Epithelial cell of proximal tubule (primary cell): ENCODE measurements around the gene DMPK. TPM values are rescaled to one million over a fixed set of nuclear protein-coding genes. Genes with fewer than 3 reads are reported as not detected.

ENCODE experiments used
- DNase-seq: peaks from one replicate; pipeline ENCODE4 v3.0.0-alpha.2; 2011; ENCODE audit warnings: low read depth
- H3K4me3 ChIP-seq: 2 replicates; pipeline ENCODE4 v1.5.1; 2011; ENCODE audit warnings: low read depth, mild to moderate bottlenecking, low read length
- CTCF ChIP-seq: conservative IDR thresholded peaks from 2 replicates; pipeline ENCODE4 v1.5.1; 2012; ENCODE audit warnings: low read depth, mild to moderate bottlenecking, low read length
- total RNA-seq: library from RNA; depleted of rRNA; stranded (reverse); fragments of >200 nt; gene quantifications from 2 replicates; pipeline ENCODE4 v1.2.3, GENCODE V29; 2015

Gene DMPK
- total RNA-seq, 1 donor from 2014 or later: 21.0 TPM

DNA sequence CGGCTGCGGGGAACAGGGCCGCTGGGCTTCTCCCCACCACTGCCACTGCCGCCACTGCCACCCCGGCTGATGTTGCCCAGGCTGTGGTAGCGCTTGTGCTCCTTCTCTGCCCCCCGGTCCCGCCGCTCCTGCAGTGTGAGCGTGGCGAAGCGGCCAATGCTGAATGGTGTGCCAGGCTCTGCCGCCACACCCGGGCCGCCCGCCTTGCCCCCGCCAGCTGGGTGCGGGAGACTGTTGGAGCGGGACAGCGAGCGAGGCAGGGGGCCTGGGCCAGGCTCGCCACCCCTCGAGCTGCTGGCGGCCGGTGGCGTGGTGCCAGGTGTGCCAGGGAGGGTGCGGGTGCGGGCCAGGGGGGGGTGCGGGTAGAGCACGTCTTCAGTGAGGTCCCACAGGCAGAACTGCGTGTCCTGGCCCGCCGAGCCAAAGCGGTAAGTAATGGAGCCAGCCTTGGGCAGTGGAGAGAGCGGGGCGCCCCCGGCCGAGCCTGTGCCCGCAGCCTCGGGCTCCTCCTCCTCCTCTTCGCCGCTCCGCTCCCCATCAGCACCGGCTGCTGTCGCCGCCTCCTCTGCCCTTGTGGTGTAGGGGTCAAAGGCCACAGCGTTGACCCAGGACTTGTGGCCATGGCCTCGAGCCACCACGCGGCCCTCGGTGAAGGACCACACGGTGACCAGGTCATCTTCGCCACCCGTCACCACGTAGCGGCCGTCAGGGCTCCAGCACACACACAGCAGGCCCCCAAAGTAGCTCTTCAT is 3.7 kb upstream of the DMPK start:
- no peak overlapping the region for H3K4me3 ChIP-seq
- no peak for TF ChIP-seq CTCF
- DNase-seq: no peak

DNA sequence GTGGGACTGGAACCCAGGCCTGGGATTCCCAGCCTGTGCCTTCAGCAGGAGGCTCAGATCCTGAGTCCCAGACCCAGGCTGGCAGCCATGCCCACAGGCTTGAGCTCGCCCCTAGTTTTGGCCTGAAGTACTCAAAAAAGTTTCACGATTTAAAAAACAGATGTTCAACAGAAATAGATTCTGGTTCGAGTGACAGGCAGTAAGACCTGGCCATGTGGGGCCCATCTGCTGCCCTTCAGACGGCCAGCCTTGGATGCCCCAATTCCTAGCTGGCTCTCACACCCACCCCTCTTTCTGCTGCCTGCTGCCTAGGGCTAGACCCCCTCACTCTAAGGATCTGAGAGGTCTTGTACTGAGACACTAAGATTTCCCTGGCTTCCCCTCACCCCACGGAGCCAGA is 2.8 kb upstream of the DMPK start:
- H3K4me3 ChIP-seq: no peak overlapping the region
- TF ChIP-seq CTCF: no peak
- no peak for DNase-seq

DNA sequence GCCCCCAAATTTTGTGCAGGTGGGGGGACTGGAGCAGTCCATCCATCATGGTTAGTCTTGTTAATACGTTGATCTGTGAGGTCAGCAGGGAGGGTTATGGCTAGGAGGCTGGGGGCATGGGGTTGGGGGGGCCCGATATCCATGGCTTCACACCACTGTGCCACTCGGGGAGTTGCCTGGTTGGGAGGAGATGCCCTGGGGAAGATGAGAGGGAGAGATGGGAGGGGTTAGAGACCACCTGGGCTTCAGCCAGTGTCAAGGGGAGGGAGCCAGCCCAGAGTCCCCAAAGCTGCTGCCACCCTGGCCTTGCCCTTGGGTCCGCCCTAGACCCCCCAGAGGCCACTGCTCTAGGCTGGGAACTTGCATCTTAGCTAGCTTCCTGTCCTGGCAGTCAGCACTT is 1.8 kb upstream of the DMPK start:
- no peak overlapping the region for H3K4me3 ChIP-seq
- no peak for TF ChIP-seq CTCF
- no peak for DNase-seq

GRCh38 chr19:45782820-45783785 is 813 bp upstream of the DMPK start:
- no peak for DNase-seq
- no peak for TF ChIP-seq CTCF
- no peak overlapping the region for H3K4me3 ChIP-seq

DNA sequence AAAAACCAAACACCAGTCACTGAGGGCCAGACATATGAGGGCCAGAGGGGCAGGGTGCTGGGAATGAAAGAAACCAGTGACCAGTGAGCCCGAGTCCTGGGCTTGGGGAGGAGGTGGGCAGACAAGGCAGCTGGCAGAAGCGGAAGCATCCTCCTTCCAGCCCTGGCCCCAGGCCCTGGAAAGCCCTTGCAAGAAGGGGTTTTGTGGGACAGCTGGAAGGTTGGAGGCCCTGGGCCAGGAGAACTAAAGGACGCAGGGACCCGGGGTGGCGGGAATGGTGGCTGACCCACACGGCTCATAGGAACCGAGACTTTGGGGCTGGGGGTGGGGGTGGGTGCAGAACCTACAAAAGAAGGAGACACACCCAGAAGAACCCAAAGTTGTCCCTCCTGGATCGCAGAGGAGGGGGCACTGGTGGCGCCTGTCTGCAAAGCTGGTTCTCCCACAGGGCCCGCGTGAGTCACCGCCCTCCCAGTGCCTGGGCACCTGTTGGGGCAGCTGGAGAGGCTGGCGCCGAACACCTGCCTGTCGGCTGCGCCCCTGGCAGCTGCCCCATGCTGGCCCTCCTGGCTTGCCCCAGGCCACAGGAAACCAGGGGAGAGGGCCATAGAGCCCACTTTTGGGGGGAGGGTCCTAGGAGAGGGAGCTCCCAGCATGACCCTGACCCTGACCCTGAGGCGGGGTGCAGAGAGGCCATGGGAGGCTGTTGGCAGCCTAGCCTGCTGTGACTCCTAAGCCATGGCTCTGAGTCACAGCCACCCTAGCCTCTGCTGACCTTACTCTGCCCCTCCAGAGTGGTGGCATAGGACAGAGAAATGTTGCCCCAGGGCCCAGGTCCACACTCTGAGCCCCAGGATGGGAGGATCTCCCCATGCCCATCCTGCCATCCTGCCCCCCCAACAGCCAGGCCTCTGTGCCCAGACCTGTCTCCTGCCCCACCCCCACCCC is 802 bp downstream of the DMPK start:
- no peak for TF ChIP-seq CTCF
- DNase-seq: no peak
- H3K4me3 ChIP-seq: no peak overlapping the region

- no peak overlapping the region for H3K4me3 ChIP-seq
- TF ChIP-seq CTCF: no peak
- no peak for DNase-seq
Observed at GRCh38 chr19:45780448-45781213, 1.7 kb downstream of the DMPK start.
